ES-I3 (cell line): ENCODE results near the gene PIM1.
"Not testable (repeated sequence)": the region's sequence is repeated elsewhere in the genome, so short reads cannot be mapped to it uniquely, and the experiment has no call there.

Experiments used
- H3K36me3 ChIP-seq: 2 replicates; pipeline ENCODE4 v1.6.1; 2013; ENCODE audit warnings: mild to moderate bottlenecking, low read length, control low read depth, moderate library complexity; ENCODE audit not compliant: insufficient read depth
- H3K4me1 ChIP-seq: 2 replicates; pipeline ENCODE4 v1.6.1; 2013; ENCODE audit warnings: mild to moderate bottlenecking, control low read depth, low read length; ENCODE audit not compliant: insufficient read depth
- H3K9ac ChIP-seq: 2 replicates; pipeline ENCODE4 v1.6.1; 2013; ENCODE audit warnings: low read depth, mild to moderate bottlenecking, low read length, moderate library complexity
- H3K9me3 ChIP-seq: 2 replicates; pipeline ENCODE4 v1.6.1; 2013; ENCODE audit warnings: mild to moderate bottlenecking, low read length, moderate library complexity; ENCODE audit not compliant: control insufficient read depth, insufficient read depth

PIM1 gene

DNA sequence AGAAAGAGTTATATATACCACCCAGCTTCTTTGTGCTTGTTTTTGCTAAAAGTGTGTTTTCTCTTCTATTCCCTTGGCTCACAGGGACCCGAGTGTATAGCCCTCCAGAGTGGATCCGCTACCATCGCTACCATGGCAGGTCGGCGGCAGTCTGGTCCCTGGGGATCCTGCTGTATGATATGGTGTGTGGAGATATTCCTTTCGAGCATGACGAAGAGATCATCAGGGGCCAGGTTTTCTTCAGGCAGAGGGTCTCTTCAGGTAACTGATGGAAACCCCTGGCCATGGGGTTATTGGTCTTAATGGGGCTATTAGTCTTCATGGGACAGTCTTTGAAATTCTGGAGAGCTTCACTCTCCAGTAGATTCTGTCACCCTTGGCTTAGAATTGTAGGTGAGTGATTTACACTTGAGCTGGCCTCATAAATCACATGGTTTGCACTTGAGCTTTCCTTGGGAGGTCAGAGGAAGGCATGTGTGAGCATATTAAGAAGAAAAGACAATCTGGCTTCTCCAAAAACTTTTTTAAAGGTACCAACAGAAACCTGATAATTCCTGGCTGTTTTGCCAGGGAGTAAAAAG, 3.0 kb downstream of the PIM1 start:
- Histone ChIP-seq H3K9ac (peak overlapping the region; percentile 82; the same call in 1 of the 2 replicates), H3K9me3 (no peaks in the 10 kb centered on the region), H3K4me1 (peaks cover 20% of the 10 kb centered on the region), H3K36me3 (peaks cover 38% of the 10 kb centered on the region)

DNA sequence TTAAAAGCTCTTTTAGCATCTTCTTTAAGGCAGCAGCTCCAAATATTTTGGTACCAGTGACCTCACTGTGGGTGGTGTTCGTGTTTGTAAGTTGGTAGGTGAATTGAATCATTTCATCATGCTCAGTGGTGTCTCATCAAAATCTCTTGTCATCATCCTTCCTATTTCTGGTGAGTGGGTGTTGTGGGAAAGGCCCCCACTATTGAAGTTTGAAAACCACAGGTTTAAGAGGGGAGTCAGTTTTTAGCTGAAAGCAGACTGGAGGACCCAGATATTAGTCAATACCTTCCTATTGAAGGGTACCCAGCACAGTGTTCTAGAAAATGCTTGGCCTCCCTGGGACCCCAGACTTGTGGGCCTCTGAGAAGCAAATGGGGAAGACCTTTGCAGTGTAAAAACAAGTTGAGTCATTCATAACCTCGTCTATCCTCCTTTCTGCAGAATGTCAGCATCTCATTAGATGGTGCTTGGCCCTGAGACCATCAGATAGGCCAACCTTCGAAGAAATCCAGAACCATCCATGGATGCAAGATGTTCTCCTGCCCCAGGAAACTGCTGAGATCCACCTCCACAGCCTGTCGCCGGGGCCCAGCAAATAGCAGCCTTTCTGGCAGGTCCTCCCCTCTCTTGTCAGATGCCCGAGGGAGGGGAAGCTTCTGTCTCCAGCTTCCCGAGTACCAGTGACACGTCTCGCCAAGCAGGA, 3.7 kb downstream of the PIM1 start:
- peaks cover 15% of the 10 kb centered on the region for H3K4me1 ChIP-seq
- no peaks in the 10 kb centered on the region for H3K9me3 ChIP-seq
- H3K36me3 ChIP-seq: peaks cover 38% of the 10 kb centered on the region
- no peak overlapping the region for H3K9ac ChIP-seq

DNA sequence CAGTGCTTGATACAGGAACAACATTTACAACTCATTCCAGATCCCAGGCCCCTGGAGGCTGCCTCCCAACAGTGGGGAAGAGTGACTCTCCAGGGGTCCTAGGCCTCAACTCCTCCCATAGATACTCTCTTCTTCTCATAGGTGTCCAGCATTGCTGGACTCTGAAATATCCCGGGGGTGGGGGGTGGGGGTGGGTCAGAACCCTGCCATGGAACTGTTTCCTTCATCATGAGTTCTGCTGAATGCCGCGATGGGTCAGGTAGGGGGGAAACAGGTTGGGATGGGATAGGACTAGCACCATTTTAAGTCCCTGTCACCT, 4.2 kb downstream of the PIM1 start:
- peaks cover 38% of the 10 kb centered on the region for H3K36me3 ChIP-seq
- no peak overlapping the region for H3K9ac ChIP-seq
- peaks cover 15% of the 10 kb centered on the region for H3K4me1 ChIP-seq
- H3K9me3 ChIP-seq: no peaks in the 10 kb centered on the region

DNA sequence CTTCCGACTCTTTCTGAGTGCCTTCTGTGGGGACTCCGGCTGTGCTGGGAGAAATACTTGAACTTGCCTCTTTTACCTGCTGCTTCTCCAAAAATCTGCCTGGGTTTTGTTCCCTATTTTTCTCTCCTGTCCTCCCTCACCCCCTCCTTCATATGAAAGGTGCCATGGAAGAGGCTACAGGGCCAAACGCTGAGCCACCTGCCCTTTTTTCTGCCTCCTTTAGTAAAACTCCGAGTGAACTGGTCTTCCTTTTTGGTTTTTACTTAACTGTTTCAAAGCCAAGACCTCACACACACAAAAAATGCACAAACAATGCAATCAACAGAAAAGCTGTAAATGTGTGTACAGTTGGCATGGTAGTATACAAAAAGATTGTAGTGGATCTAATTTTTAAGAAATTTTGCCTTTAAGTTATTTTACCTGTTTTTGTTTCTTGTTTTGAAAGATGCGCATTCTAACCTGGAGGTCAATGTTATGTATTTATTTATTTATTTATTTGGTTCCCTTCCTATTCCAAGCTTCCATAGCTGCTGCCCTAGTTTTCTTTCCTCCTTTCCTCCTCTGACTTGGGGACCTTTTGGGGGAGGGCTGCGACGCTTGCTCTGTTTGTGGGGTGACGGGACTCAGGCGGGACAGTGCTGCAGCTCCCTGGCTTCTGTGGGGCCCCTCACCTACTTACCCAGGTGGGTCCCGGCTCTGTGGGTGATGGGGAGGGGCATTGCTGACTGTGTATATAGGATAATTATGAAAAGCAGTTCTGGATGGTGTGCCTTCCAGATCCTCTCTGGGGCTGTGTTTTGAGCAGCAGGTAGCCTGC, 4.8 kb downstream of the PIM1 start:
- Histone ChIP-seq H3K9me3 (no peaks in the 10 kb centered on the region), H3K36me3 (peaks cover 38% of the 10 kb centered on the region), H3K9ac (no peak overlapping the region), H3K4me1 (peaks cover 15% of the 10 kb centered on the region)

DNA sequence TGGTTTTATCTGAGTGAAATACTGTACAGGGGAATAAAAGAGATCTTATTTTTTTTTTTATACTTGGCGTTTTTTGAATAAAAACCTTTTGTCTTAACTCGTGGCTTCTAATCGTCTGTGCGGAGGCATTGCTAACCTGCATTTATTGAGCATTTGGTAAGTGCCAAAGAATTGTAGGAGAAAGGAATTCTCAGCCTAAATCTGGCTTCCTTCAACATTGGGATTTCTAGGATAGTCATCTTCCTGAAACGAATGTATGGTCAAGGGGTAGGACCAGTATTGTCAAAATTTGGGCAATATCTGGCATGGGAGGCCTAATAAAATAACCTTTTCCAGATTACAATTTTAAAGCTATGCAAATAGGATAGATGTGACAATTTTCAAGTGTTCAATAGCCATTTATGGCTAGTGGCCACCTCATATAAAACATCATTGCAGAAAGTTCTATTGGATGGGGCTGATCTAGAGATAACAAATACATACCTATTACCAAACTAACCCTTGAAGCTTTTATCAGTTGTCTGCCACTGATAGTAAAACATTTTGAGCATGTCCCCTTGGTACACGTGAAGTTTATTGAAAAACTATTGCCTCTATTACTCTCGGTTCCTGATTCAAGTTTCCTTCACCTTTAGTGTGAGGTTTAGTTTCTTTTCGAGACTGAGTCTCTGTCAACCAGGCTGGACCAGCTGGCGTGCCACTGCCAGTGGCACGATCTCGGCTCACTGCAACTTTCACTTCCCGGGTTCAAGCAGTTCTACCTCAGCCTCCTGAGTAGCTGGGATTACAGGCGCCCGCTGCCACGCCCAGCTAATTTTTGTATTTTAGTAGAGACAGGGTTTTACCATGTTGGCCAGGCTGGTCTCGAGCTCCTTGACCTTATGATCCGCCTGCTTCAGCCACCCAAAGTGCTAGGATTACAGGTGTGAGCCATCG, 5.6 kb downstream of the PIM1 start:
- H3K9me3 ChIP-seq: no peaks in the 10 kb centered on the region
- peaks cover 15% of the 10 kb centered on the region for H3K4me1 ChIP-seq
- peaks cover 38% of the 10 kb centered on the region for H3K36me3 ChIP-seq
- no peak overlapping the region for H3K9ac ChIP-seq

DNA sequence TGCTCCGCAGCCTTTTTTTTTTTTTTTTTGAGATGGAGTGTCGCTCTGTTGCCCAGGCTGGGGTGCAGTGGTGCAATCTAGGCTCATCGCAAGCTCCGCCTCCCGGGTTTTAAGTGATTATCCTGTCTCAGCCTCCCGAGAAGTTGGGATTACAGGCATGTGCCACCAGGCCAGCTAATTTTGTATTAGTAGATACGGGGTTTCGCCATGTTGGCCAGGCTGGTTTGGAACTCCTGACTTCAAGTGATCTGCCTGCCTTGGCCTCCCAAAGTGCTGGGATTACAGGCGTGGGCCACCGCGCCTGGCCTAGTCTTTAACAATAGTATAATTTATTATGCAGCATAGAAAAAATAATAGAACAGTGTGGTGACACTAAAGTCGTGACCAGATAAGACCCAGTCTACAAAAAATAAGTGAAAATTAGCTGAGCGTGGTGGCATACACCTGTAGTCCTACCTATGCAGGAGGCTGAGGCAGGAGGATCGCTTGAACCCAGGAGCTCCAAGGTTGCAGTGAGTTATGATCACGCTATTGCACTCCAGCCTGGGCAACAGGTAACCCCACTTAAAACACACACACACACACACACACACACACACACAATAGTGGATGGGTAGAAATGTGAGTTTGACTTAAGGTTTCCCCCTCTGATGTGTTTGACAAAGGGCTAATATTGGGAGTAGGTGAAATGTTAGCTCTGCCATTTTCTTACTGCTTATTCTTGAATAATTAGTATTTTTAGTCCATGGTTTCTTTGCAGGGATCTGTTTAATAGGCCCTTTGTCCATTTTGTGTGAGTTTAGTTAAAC, 6.5 kb downstream of the PIM1 start:
- H3K9ac ChIP-seq: no peak overlapping the region
- peaks cover 15% of the 10 kb centered on the region for H3K4me1 ChIP-seq
- H3K9me3 ChIP-seq: no peaks in the 10 kb centered on the region
- H3K36me3 ChIP-seq: peaks cover 33% of the 10 kb centered on the region

DNA sequence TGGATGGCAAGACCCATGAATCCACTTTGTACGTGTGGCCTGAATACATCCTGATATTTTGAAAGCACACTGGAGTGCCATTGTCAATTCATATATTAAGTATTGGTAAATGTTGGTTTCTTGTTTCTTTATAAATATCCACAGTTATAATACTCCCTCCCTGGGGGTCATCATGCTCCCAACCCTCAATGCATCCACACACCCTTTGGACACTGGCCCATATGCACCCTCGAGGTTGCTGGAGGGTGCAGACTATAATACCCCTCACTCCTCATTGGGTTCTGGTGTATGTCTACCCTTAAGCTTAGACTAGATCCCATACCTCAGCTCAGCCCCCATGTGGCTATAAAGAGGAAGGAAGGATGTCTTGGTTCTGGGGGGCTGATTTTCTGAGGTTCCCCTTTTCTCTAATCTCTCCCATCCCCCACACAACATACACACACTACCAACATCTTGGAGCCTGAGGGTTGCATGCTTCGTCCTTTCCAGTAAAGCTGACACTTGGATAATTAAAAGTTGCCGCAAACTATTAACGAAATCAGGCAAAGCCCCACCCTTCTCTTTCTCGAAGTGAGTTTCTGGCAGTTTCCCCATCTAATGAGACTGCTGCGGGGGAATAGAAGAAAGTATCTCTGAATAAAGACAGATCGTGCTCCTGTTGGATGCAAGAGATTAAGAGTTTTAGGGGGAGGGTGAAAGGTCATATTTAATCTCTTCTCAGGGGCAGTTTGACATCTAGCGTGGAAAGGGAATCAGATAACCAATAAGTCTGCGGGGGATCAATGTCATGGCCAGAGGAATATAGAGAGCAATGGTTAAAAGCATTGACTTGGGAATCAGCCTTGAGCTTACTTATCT, 7.4 kb downstream of the PIM1 start:
- H3K36me3 ChIP-seq: peaks cover 30% of the 10 kb centered on the region
- no peaks in the 10 kb centered on the region for H3K9me3 ChIP-seq
- H3K9ac ChIP-seq: no peak overlapping the region
- H3K4me1 ChIP-seq: peaks cover 15% of the 10 kb centered on the region

DNA sequence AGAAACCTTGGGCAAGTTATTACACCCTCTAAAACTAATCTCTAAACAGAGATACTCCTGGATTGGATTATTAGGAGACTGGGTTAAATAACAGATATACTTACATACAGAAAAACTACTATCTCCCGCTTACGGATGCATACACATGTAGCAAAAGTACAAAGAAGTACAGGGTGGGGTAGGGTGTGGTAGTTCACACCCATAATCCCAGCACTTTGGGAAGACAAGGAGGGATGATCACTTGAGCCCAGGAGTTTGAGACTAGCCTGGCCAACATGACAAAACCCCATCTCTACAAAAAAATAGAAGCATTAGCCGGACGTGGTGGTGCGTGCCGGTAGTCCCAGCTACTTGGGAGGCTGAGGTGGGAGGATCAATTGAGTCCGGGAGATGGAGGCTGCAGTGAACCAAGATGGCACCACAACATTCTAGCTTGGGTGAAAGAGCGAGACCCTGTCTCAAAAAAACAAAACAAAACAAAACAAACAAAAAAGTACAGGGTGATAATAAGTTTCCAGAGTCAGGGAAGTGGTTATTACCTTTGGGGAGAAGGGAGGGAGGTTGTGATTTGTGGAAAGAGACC, 8.1 kb downstream of the PIM1 start:
- no peak overlapping the region for H3K9ac ChIP-seq
- peaks cover 10% of the 10 kb centered on the region for H3K4me1 ChIP-seq
- no peaks in the 10 kb centered on the region for H3K9me3 ChIP-seq
- peaks cover 22% of the 10 kb centered on the region for H3K36me3 ChIP-seq

DNA sequence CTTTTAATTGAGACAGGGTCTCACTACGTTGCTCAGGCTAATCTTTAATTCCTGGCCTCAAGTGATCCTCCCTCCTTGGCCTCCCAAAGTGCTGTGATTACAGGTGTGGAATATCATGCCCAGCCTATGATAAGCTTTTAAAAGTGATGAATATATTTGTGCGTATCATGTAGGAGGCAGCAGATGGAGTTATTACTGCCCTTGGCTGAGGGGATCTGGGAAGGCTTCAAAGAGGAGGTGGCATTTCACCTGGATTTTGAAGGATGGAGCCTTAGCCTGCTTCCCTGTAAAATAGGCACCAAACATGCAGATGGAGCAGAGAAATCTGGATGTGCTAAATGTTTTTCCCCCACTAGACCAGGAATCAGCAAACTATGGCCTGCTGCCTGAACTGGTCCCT, 10.1 kb downstream of the PIM1 start:
- Histone ChIP-seq H3K4me1 (no peaks in the 10 kb centered on the region), H3K36me3 (peaks cover 3% of the 10 kb centered on the region; the same call in 1 of the 2 replicates), H3K9ac (no peak overlapping the region), H3K9me3 (no peaks in the 10 kb centered on the region)

DNA sequence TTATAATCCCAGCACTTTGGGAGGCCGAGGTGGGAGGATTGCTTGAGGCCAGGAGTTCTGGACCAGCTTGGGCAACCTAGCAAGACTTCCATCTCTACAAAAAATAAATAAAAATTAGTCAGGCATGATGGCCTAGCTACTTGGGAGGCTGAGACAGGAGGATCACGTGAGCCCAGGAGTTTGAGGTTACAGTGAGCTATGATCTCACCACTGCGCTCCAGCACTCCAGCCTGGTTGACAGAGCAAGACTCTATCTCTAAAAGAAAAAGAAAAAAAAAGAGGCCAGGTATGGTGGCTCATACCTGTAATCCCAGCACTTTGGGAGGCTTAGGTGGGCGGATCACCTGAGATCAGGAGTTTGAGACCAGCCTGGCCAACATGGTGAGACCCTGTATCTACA, 10.7 kb downstream of the PIM1 start:
- not testable (repeated sequence) for H3K9me3 ChIP-seq, H3K9ac ChIP-seq, H3K4me1 ChIP-seq, H3K36me3 ChIP-seq

DNA sequence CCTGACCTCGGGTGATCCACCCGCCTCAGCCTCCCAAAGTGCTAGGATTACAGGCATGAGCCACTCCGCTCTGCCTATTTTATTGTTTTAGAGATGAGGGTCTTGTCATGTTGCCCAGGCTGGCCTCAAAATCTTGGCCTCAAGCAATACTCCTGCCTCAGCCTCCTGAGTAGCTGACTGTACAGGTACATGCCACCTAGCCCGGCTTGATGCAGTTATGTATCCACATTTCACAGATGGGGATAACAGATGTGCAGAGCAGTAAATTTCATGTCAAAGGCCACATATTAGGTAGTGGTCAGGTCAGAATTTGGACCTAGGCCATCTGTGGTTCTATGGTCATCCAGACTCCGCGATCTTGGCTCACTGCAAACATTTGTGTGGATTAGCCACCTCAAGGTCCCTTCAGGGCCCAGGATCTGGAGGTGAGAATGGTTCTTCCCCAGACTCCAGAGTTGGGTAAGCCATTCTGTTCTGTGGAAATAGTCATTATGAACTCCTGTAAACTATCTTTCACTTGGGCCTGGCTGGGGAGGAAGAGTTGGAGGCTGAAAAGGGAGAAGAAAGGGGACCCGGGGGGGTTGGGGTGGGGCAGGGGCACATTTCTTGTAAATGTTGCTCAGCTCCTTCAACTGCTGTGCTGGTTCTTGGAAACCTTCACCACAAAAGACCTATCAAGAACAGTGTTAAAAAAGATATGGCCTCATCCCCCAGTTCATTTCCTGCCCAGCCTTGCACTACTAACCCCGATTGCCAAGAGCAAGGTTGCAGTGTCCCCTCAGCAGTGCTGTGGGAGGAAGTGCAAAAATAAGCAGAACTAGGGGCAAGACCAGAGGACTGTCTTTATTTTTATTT, 13.0 kb downstream of the PIM1 start:
- Histone ChIP-seq H3K4me1 (no peaks in the 10 kb centered on the region), H3K9me3 (no peaks in the 10 kb centered on the region), H3K9ac (no peak overlapping the region), H3K36me3 (no peaks in the 10 kb centered on the region)
